Naive B cell (primary cell): ENCODE data around the gene NAA25. TPM values are rescaled to one million over a fixed set of nuclear protein-coding genes. Genes with fewer than 3 reads are reported as not detected.
"Not testable (repeated sequence)": the region's sequence is repeated elsewhere in the genome, so short reads cannot be mapped to it uniquely, and the experiment has no call there.

Source experiments
- ATAC-seq, 2 donors: fragments of 150-1000 bp; cut with Tn5 transposase; 2 replicates each; pipeline ENCODE4 v1.10.0; 2021; ENCODE audit warnings: low read depth in 2 of 2, mild to moderate bottlenecking in 2 of 2, moderate library complexity in 2 of 2
- DNase-seq: peaks from one replicate; pipeline ENCODE4 v3.0.0; 2022
- H3K27ac Mint-ChIP-seq, 6 donors: one replicate each; pipeline ENCODE4 v1.8.0; 2020 to 2022; ENCODE audit warnings: mild to moderate bottlenecking in 6 of 6, mixed read lengths in 6 of 6, moderate library complexity in 5 of 6, inconsistent platforms in 2 of 6
- H3K27me3 Mint-ChIP-seq, 3 donors: one replicate each; pipeline ENCODE4 v1.8.0; 2021 to 2022; ENCODE audit warnings: mixed read lengths in 3 of 3, mild to moderate bottlenecking in 1 of 3
- H3K36me3 Mint-ChIP-seq, 2 donors: one replicate each; pipeline ENCODE4 v1.8.0; 2020 to 2022; ENCODE audit warnings: mixed read lengths in 2 of 2, inconsistent platforms in 1 of 2, mild to moderate bottlenecking in 1 of 2
- H3K4me1 Mint-ChIP-seq, 3 donors: one replicate each; pipeline ENCODE4 v1.8.0; 2020 to 2022; ENCODE audit warnings: mixed read lengths in 3 of 3, inconsistent platforms in 1 of 3, mild to moderate bottlenecking in 1 of 3, moderate library complexity in 1 of 3
- H3K4me3 Mint-ChIP-seq, 8 donors: one replicate each; pipeline ENCODE4 v1.8.0; 2020 to 2022; ENCODE audit warnings: mild to moderate bottlenecking in 8 of 8, mixed read lengths in 8 of 8, moderate library complexity in 8 of 8, inconsistent platforms in 2 of 8
- H3K9me3 Mint-ChIP-seq, 7 donors: one replicate each; pipeline ENCODE4 v1.8.0; 2020 to 2022; ENCODE audit warnings: mixed read lengths in 7 of 7, mild to moderate bottlenecking in 5 of 7, inconsistent platforms in 2 of 7, moderate library complexity in 1 of 7
- polyA plus RNA-seq, 6 donors: library from polyadenylated mRNA; unstranded; fragments of 300-500 nt; fragmentation: Illumina TruSeq; gene quantifications; one replicate each; pipeline ENCODE4 v1.2.3, GENCODE V29; 2021; ENCODE audit warnings: low read depth in 6 of 6

Gene NAA25
- polyA plus RNA-seq, 6 donors from 2014 or later = 8.8 to 16.8 (median 10.2) TPM

- DNase-seq (no peak), ATAC-seq (no peak)
- Mint-ChIP-seq H3K27ac (peak overlapping the region; percentile 17 to 87 (median 45)), H3K9me3 (no peaks in the 10 kb centered on the region), H3K4me3 (no peak overlapping the region), H3K4me1 (peaks cover 39 to 73% (median 53%) of the 10 kb centered on the region in 3 donors), H3K27me3 (no peaks in the 10 kb centered on the region), H3K36me3 (peaks cover 15 to 23% of the 10 kb centered on the region in 2 donors)
Observed at GRCh38 chr12:112022241-112023016, 86.2 kb downstream of the NAA25 start.

GRCh38 chr12:112020947-112021457 lies 87.6 kb downstream of the NAA25 start:
- H3K4me3 Mint-ChIP-seq = no peak overlapping the region
- ATAC-seq = no peak

GRCh38 chr12:112018571-112019237 lies 89.9 kb downstream of the NAA25 start:
- DNase-seq (no peak), ATAC-seq (no peak)
- peak overlapping the region in 5 of 6 donors; percentile 19 to 91 (median 60) for H3K27ac Mint-ChIP-seq
- peak overlapping the region in 3 of 8 donors; percentile 0 to 50 (median 24) for H3K4me3 Mint-ChIP-seq
- no peaks in the 10 kb centered on the region for H3K27me3 Mint-ChIP-seq
- H3K9me3 Mint-ChIP-seq = peaks cover 0 to 11% (median 6%) of the 10 kb centered on the region in 7 donors
- peaks cover 21 to 28% of the 10 kb centered on the region in 2 donors for H3K36me3 Mint-ChIP-seq
- H3K4me1 Mint-ChIP-seq = peaks cover 55 to 79% (median 67%) of the 10 kb centered on the region in 3 donors

More at GRCh38 chr12:112020947-112021457, 87.6 kb downstream of the NAA25 start:
- H3K9me3 Mint-ChIP-seq = peaks cover 0 to 4% (median 0%) of the 10 kb centered on the region in 7 donors
- peaks cover 44 to 75% (median 56%) of the 10 kb centered on the region in 3 donors for H3K4me1 Mint-ChIP-seq
- H3K36me3 Mint-ChIP-seq = peaks cover 18 to 25% of the 10 kb centered on the region in 2 donors
- H3K27ac Mint-ChIP-seq = peak overlapping the region in 3 of 6 donors; percentile 58 to 61 (median 60)
- no peaks in the 10 kb centered on the region for H3K27me3 Mint-ChIP-seq
- no peak for DNase-seq

- H3K9me3 Mint-ChIP-seq = peaks cover 0 to 11% (median 6%) of the 10 kb centered on the region in 7 donors
- DNase-seq (no peak), ATAC-seq (no peak)
- peak overlapping the region in 3 of 6 donors; percentile 68 to 93 (median 90) for H3K27ac Mint-ChIP-seq
- H3K4me3 Mint-ChIP-seq = peak overlapping the region in 2 of 8 donors; percentile 15 to 28
- H3K36me3 Mint-ChIP-seq = peaks cover 14 to 21% of the 10 kb centered on the region in 2 donors
- H3K4me1 Mint-ChIP-seq = peaks cover 56 to 78% (median 67%) of the 10 kb centered on the region in 3 donors
- no peaks in the 10 kb centered on the region for H3K27me3 Mint-ChIP-seq
Observed at GRCh38 chr12:112017041-112017440, 91.5 kb downstream of the NAA25 start.

- peak overlapping the region; percentile 44 to 99 (median 88) for H3K27ac Mint-ChIP-seq
- H3K27me3 Mint-ChIP-seq = no peaks in the 10 kb centered on the region
- ATAC-seq (no peak), DNase-seq (no peak)
- peaks cover 0 to 11% (median 6%) of the 10 kb centered on the region in 7 donors for H3K9me3 Mint-ChIP-seq
- peaks cover 12 to 18% of the 10 kb centered on the region in 2 donors for H3K36me3 Mint-ChIP-seq
- peaks cover 60 to 80% (median 76%) of the 10 kb centered on the region in 3 donors for H3K4me1 Mint-ChIP-seq
- H3K4me3 Mint-ChIP-seq = peak overlapping the region; percentile 2 to 97 (median 84)
Observed at GRCh38 chr12:112015938-112016337, 92.6 kb downstream of the NAA25 start.

GRCh38 chr12:112013601-112014402 lies 94.8 kb downstream of the NAA25 start:
- H3K9me3 Mint-ChIP-seq = peaks cover 0 to 11% (median 6%) of the 10 kb centered on the region in 7 donors
- H3K27ac Mint-ChIP-seq = peak overlapping the region; percentile 70 to 99 (median 94)

GRCh38 chr12:112012775-112013600 lies 95.6 kb downstream of the NAA25 start, which contains the start of the genes ERP29 and TMEM116:
TSS of gene ERP29 (plus strand) at chr12:112013426. CDS start at chr12:112013466, 40 bp downstream.
TSS of gene TMEM116 (minus strand) at chr12:112013165. CDS start at chr12:112005270, 7,895 bp downstream.
- Mint-ChIP-seq H3K27ac (peak within 1 kb of the TSS; percentile 93 to 99 (median 96)), H3K9me3 (peaks cover 0 to 11% (median 6%) of the 10 kb centered on the region in 7 donors), H3K4me3 (peak within 1 kb of the TSS; percentile 82 to 97 (median 88)), H3K4me1 (peaks cover 45 to 69% (median 55%) of the 10 kb centered on the region in 3 donors), H3K27me3 (no peaks in the 10 kb centered on the region), H3K36me3 (peaks cover 12 to 18% of the 10 kb centered on the region in 2 donors)
- peak; percentile 99 for DNase-seq
- ATAC-seq = peak; percentile 73 to 74

More at GRCh38 chr12:112013601-112014402, 94.8 kb downstream of the NAA25 start:
- peak; percentile 55 for DNase-seq
- peaks cover 52 to 75% (median 63%) of the 10 kb centered on the region in 3 donors for H3K4me1 Mint-ChIP-seq
- H3K36me3 Mint-ChIP-seq = peaks cover 12 to 18% of the 10 kb centered on the region in 2 donors
- ATAC-seq = peak; percentile 27 to 37
- H3K4me3 Mint-ChIP-seq = peak overlapping the region; percentile 82 to 97 (median 88)
- H3K27me3 Mint-ChIP-seq = no peaks in the 10 kb centered on the region

- ATAC-seq = no peak
- H3K27me3 Mint-ChIP-seq = no peaks in the 10 kb centered on the region
- peaks cover 42 to 63% (median 50%) of the 10 kb centered on the region in 3 donors for H3K4me1 Mint-ChIP-seq
- H3K36me3 Mint-ChIP-seq = peaks cover 12 to 18% of the 10 kb centered on the region in 2 donors
- peaks cover 0 to 11% (median 6%) of the 10 kb centered on the region in 7 donors for H3K9me3 Mint-ChIP-seq
- H3K4me3 Mint-ChIP-seq = peak overlapping the region; percentile 82 to 97 (median 88)
- H3K27ac Mint-ChIP-seq = peak overlapping the region in 4 of 6 donors; percentile 93 to 99 (median 97)
- DNase-seq = no peak
Observed at GRCh38 chr12:112011685-112012084, 96.9 kb downstream of the NAA25 start.

GRCh38 chr12:112010415-112011344 lies 97.9 kb downstream of the NAA25 start:
- peaks cover 4 to 10% of the 10 kb centered on the region in 2 donors for H3K36me3 Mint-ChIP-seq
- H3K27me3 Mint-ChIP-seq = no peaks in the 10 kb centered on the region
- H3K4me1 Mint-ChIP-seq = peaks cover 40 to 53% (median 50%) of the 10 kb centered on the region in 3 donors
- peaks cover 0 to 6% (median 4%) of the 10 kb centered on the region in 7 donors for H3K9me3 Mint-ChIP-seq
- DNase-seq (no peak), ATAC-seq (no peak)
- no peak overlapping the region for H3K27ac Mint-ChIP-seq
- H3K4me3 Mint-ChIP-seq = peak overlapping the region in 5 of 8 donors; percentile 48 to 88 (median 78)

GRCh38 chr12:112009596-112009995 lies 99.0 kb downstream of the NAA25 start:
- not testable (repeated sequence) for H3K36me3 Mint-ChIP-seq, H3K4me3 Mint-ChIP-seq, H3K27ac Mint-ChIP-seq, H3K9me3 Mint-ChIP-seq, H3K27me3 Mint-ChIP-seq, ATAC-seq, DNase-seq
- peaks cover 37 to 48% (median 45%) of the 10 kb centered on the region in 3 donors for H3K4me1 Mint-ChIP-seq

- ATAC-seq (no peak), DNase-seq (no peak)
- no peaks in the 10 kb centered on the region for H3K27me3 Mint-ChIP-seq
- no peaks in the 10 kb centered on the region for H3K36me3 Mint-ChIP-seq
- no peaks in the 10 kb centered on the region for H3K9me3 Mint-ChIP-seq
- peaks cover 32 to 41% (median 39%) of the 10 kb centered on the region in 3 donors for H3K4me1 Mint-ChIP-seq
- H3K27ac Mint-ChIP-seq = peak overlapping the region in 1 of 6 donors; percentile 38
- no peak overlapping the region for H3K4me3 Mint-ChIP-seq
Observed at GRCh38 chr12:112008918-112009317, 99.7 kb downstream of the NAA25 start.
